T-helper 1 cell treated with Interleukin-12 subunit alpha and Interleukin-12 subunit beta and Interleukin-4 antibody, amounts not matched to agents 30 μg/mL and 1 μg/mL, for 36 hours (primary cell): ENCODE results near the gene SPRR2D.
"Not testable (repeated sequence)": the region's sequence is repeated elsewhere in the genome, so short reads cannot be mapped to it uniquely, and the experiment has no call there.

Experiments used
- H3K27ac Mint-ChIP-seq: one replicate; pipeline ENCODE4 v1.8.0; 2021; ENCODE audit warnings: mild to moderate bottlenecking, mixed read lengths
- H3K27me3 Mint-ChIP-seq: one replicate; pipeline ENCODE4 v1.8.0; 2021; ENCODE audit warnings: low read depth, mixed read lengths
- H3K36me3 Mint-ChIP-seq: one replicate; pipeline ENCODE4 v1.8.0; 2021; ENCODE audit warnings: low read depth, mixed read lengths
- H3K4me1 Mint-ChIP-seq: one replicate; pipeline ENCODE4 v1.8.0; 2021; ENCODE audit warnings: low read depth, mixed read lengths
- H3K4me3 Mint-ChIP-seq: one replicate; pipeline ENCODE4 v1.8.0; 2021; ENCODE audit warnings: mild to moderate bottlenecking, moderate library complexity, mixed read lengths
- H3K9me3 Mint-ChIP-seq: one replicate; pipeline ENCODE4 v1.8.0; 2021; ENCODE audit warnings: mixed read lengths

Gene SPRR2D

DNA sequence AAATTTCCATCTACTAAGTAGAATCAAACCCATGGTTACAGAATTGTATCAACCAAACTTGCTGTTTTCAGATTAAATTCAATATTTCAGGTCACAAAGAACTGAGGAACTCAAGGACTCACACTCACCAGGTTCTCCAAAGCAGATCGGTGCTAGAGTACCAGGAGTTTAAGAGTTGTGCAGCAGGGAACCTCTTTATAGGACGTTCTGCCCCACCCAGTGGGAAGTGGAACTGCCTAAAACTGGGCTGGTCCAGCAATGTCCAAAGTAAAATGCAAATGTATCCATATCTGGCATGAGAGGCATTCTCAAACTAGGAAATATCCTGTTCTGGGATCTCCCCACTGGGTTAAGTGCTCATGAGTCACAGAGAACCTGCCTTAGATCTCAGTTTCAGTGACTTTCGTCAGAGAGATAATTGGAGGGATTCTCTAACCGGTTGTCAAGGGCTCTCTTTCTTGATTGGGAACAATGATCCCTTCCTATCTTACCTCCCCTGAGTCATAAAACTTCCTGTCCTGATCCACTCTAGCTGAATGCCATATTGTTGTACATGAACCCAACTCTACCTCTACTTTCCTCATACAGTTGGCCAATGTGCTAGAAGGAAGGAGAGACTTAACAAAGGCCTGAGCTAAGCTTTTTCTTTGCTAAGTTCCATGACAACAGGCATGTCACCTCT lies at the start of gene SPRR2D:
TSS of gene SPRR2D (minus strand) at position 171 of the 682 bp plus-strand sequence. CDS start 774 bp downstream, outside the sequence.
- no peaks in the 10 kb centered on the region for H3K9me3 Mint-ChIP-seq
- no peak within 1 kb of the TSS for H3K4me3 Mint-ChIP-seq
- peaks cover 22% of the 10 kb centered on the region for H3K27me3 Mint-ChIP-seq

DNA sequence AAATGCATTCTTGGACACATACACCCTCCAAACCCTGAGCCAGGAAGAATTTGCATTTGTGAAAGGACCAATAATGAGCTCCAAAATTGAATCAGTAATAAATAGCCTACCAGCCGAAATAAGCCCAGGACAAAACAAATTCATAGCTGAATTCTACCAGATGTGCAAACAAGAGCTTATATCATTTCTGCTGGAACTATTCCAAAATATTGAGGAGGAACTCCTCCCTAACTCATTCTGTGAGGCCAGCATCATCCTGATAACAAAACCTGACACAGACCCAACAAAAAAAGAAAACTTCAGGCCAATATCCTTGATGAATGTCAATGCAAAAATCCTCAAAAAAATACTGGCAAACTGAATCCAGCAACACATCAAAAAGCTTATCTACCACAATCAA lies 46.7 kb upstream of the SPRR2D start:
- H3K9me3 Mint-ChIP-seq = no peaks in the 10 kb centered on the region

More for the DNA sequence above, at the start of gene SPRR2D:
- Mint-ChIP-seq H3K27ac (no peak within 1 kb of the TSS), H3K36me3 (no peaks in the 10 kb centered on the region), H3K4me1 (no peaks in the 10 kb centered on the region)

DNA sequence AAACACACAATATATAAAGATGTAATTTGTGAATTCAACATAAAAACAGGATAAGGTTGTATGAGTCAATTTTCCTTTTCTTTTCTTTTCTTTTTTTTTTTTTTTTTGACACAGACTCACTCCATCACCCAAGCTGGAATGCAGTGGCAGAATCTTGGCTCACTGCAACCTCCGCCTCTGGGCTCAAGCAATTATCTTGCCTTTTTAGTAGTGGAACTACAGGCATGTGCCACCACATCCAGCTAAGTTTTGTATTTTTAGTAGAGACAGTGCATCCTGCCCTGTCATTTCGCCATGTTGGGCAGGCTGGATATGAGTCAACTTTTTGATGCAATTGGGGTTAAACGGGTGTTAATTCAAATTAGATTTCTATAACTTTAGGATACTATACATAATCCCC lies 40.8 kb upstream of the SPRR2D start:
- Mint-ChIP-seq H3K27me3 (peaks cover 6% of the 10 kb centered on the region), H3K9me3 (peaks cover 8% of the 10 kb centered on the region), H3K27ac (no peak overlapping the region)

More for the DNA sequence above, 46.7 kb upstream of the SPRR2D start:
- Mint-ChIP-seq H3K27ac (no peak overlapping the region), H3K4me3 (no peak overlapping the region), H3K36me3 (no peaks in the 10 kb centered on the region), H3K27me3 (peaks cover 3% of the 10 kb centered on the region), H3K4me1 (no peaks in the 10 kb centered on the region)

DNA sequence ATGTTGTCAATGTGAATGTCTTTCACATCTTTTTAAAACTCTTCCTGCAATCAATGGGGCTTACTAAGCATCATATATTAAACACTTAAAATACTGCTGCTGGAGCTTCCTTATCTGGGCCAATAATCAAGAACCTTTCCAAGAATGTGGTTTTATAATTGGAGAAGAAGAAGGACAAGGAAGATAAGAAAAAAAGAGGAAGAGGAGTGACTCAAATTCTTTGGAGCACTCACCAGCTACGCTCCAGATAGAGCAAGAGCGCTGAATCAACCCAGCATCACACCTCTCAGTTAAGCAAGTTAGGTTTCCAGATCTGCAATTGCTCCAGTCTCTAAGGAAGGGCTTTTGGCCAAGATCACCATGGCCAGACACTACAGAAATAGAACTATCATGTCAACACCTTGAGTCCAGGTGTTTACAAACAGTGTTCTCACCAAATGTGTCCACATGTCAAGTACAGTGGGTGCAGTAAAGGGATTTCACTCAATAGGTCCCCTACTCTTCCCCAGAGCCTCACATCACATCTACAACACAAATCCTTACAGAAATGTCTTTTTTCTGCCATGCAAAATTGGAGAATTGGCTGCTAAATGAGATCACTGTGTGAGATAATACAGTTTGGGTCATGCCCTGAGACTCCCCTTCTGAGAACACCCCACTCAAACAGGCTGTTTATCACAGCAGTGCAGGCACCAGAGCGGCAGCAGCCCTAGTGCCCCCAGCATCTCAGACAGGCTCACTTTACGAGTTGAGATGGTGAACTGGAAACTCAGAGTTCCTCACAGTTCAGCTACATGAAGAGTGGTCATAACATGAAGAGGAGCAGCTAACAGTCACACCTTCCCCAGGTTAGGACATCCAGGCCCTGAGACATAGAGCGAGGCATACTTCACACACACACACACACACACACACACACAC lies 32.1 kb upstream of the SPRR2D start:
- peaks cover 4% of the 10 kb centered on the region for H3K27me3 Mint-ChIP-seq
- no peaks in the 10 kb centered on the region for H3K4me1 Mint-ChIP-seq
- H3K9me3 Mint-ChIP-seq = no peaks in the 10 kb centered on the region
- H3K4me3 Mint-ChIP-seq = no peak overlapping the region
- H3K27ac Mint-ChIP-seq = no peak overlapping the region
- H3K36me3 Mint-ChIP-seq = no peaks in the 10 kb centered on the region

More for the DNA sequence above, 40.8 kb upstream of the SPRR2D start:
- H3K36me3 Mint-ChIP-seq = no peaks in the 10 kb centered on the region
- no peak overlapping the region for H3K4me3 Mint-ChIP-seq
- H3K4me1 Mint-ChIP-seq = no peaks in the 10 kb centered on the region

DNA sequence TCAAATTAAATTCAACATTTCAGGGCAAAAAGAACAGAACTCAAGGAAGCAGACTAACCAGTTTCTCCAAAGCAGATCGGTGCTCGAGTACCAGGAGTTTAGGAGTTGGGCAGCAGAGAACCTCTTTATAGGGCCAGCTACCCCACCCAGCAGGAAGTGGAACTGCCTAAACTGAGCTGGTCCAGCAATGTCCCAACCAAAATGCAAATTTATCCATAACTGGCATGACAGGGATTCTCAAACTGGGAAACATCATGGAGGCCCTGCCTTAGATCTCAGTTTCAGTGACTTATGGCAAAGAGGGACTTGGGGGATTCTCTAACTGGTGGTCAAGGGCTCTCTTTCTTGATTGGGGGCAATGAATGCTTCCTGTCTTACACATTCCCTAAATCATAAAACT lies 30.6 kb upstream of the SPRR2D start, which contains the start of gene SPRR2B:
TSS of gene SPRR2B (minus strand) at position 101 of the 400 bp plus-strand sequence. CDS start 772 bp downstream, outside the sequence.
- Mint-ChIP-seq H3K9me3 (no peaks in the 10 kb centered on the region), H3K36me3 (no peaks in the 10 kb centered on the region), H3K4me1 (no peaks in the 10 kb centered on the region), H3K4me3 (no peak within 1 kb of the TSS), H3K27ac (no peak within 1 kb of the TSS), H3K27me3 (peaks cover 6% of the 10 kb centered on the region)

DNA sequence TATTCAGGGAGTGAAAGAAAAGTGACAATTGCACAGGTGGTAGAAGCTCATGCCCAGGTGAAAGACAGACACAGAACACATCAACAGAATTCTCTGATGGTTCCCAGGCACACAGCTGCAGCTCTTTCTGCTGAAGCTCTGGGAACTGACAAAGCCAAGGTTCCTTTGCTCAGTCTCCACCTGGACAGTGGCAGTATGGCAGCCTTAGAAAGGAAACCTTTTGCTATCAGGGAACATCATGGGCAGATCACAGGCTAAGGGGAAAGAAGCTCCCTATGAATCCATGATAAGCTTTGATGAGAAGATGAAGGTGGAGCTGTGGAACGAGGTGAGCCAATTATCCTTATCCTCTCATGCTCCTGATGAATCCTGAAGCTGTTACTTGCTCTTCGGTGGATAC lies 29.3 kb upstream of the SPRR2D start:
- Mint-ChIP-seq H3K27ac (no peak overlapping the region), H3K36me3 (no peaks in the 10 kb centered on the region), H3K27me3 (peaks cover 6% of the 10 kb centered on the region), H3K4me1 (no peaks in the 10 kb centered on the region), H3K9me3 (no peaks in the 10 kb centered on the region), H3K4me3 (no peak overlapping the region)

DNA sequence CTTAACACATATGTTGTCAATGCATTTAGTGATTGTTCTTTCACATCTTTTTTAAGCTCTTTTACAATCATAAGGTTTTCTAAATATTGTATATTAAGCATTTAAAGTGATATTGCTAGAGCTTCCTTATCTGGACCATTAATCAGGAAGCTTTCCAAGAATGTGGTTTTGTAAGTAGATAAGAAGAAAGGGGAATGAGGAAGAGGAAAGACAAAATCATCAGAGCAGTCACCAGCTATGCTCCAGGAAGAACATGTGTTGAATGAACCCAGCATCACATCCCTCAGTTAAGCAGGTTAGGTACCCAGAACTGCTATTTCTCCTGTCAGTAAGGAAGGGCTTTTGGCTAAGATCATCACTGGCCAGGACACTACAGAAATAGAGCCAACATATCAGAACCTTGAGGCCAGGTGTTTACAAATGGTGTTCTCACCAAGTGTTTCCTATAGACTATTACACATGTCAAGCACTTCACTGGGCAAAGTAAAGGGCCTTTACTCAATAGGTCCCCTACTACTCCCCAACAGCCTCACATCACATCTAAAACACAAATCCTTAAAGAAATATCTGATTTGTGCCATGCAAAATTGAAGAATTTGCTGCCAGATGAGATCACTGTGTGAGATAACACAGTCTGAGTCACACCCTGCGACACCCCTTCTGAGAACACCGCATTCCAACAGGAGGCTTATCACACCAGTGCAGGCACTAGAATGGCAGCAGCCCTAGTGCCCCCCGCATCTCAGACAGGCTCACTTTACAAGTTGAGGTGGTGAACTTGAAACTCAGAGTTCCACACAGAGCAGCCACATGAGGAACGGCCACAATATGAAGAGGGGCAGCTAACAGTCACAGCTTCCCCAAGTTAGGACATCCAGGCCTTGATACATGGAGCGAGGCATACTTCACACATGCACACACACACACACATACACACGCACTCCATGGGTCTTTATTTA lies 18.2 kb upstream of the SPRR2D start:
- Mint-ChIP-seq H3K27me3 (peaks cover 20% of the 10 kb centered on the region), H3K4me3 (no peak overlapping the region), H3K36me3 (no peaks in the 10 kb centered on the region)

DNA sequence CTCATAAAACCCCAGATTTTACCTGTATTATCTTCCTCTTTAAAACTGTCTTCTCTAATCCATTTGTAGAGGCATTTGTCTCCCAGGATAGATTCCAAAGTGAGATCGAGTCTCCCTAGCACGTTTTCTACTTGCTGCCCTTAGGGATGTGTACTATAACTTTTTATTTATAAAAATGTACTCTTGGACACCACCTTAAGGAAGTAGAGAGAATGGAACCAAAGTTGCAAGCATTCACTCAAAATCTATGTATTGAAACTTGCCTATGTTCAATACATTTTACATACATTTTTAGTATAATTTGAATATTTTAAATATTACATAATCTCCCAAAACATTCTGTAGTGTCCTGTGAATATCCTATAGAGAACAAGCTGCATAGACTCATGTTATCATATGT lies 17.2 kb upstream of the SPRR2D start:
- H3K4me1 Mint-ChIP-seq = no peaks in the 10 kb centered on the region
- no peaks in the 10 kb centered on the region for H3K36me3 Mint-ChIP-seq
- H3K4me3 Mint-ChIP-seq = no peak overlapping the region
- H3K9me3 Mint-ChIP-seq = no peaks in the 10 kb centered on the region
- peaks cover 20% of the 10 kb centered on the region for H3K27me3 Mint-ChIP-seq
- H3K27ac Mint-ChIP-seq = no peak overlapping the region

More for the DNA sequence above, 18.2 kb upstream of the SPRR2D start:
- Mint-ChIP-seq H3K9me3 (no peaks in the 10 kb centered on the region), H3K4me1 (no peaks in the 10 kb centered on the region), H3K27ac (no peak overlapping the region)

DNA sequence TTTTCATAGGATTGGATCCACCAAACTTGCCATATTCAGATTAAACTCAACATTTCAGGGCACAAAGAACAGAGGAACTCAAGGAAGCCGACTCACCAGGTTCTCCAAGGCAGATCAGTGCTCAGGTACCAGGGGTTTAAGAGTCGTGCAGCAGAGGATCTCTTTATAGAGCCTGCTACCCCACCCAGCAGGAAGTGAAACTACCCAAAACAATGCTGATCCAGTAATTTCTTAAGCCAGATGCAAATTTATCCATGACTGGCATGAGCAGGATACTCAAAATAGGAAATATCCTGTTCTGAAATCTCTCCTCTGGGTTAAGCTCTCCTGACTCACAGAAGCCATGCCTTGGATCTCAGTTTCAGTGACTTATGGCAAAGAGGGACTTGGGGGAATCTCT lies 16.5 kb upstream of the SPRR2D start, which contains the start of gene SPRR2A:
TSS of gene SPRR2A (minus strand) at position 138 of the 400 bp plus-strand sequence. CDS start 777 bp downstream, outside the sequence.
- H3K27me3 Mint-ChIP-seq = peaks cover 20% of the 10 kb centered on the region

DNA sequence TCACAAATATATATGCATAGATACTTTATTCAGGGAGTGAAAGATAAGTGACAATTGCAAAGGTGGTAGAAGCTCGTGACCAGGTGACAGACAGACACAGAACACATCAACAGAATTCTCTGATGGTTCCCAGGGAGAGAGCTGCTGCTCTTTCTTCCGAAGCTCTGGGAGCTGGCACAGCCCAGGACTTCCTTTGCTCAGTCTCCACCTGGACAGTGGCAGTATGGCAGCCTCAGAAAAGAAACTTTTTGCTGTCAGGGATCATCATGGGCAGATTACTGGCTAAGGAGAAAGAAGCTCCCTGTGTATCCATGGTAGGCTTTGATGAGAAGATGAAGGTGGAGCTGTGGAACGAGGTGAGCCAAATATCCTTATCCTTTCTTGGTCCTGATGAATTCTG lies 15.2 kb upstream of the SPRR2D start:
- H3K9me3 Mint-ChIP-seq, H3K4me1 Mint-ChIP-seq, H3K4me3 Mint-ChIP-seq, H3K27ac Mint-ChIP-seq, H3K36me3 Mint-ChIP-seq: not testable (repeated sequence)
- peaks cover 20% of the 10 kb centered on the region for H3K27me3 Mint-ChIP-seq

More for the DNA sequence above, 16.5 kb upstream of the SPRR2D start, which contains the start of gene SPRR2A:
- no peak within 1 kb of the TSS for H3K27ac Mint-ChIP-seq
- H3K4me3 Mint-ChIP-seq = no peak within 1 kb of the TSS
- no peaks in the 10 kb centered on the region for H3K9me3 Mint-ChIP-seq
- no peaks in the 10 kb centered on the region for H3K36me3 Mint-ChIP-seq
- no peaks in the 10 kb centered on the region for H3K4me1 Mint-ChIP-seq

DNA sequence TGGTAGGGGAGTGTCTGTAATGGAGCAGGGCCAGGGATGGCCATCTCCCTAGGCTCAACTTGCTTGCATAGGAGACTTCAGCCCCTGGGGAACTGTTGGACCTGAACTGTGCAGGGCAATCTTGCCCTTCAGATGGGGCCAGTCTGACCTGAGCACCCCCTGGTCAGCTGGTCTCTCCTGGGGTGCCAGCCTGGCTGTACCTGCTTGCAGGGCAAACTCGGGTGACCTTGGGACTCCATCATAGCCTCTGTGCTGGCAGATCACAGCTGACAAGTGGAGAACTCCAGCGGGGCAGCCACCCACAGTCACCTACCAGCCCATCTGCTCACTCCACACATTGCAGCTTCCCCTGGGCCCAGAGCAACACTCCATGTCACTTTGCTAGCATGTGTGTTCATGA lies 8.3 kb upstream of the SPRR2D start:
- peaks cover 6% of the 10 kb centered on the region for H3K27me3 Mint-ChIP-seq
- H3K36me3 Mint-ChIP-seq = no peaks in the 10 kb centered on the region
- no peaks in the 10 kb centered on the region for H3K9me3 Mint-ChIP-seq
- no peaks in the 10 kb centered on the region for H3K4me1 Mint-ChIP-seq
- H3K4me3 Mint-ChIP-seq = no peak overlapping the region
- H3K27ac Mint-ChIP-seq = no peak overlapping the region

DNA sequence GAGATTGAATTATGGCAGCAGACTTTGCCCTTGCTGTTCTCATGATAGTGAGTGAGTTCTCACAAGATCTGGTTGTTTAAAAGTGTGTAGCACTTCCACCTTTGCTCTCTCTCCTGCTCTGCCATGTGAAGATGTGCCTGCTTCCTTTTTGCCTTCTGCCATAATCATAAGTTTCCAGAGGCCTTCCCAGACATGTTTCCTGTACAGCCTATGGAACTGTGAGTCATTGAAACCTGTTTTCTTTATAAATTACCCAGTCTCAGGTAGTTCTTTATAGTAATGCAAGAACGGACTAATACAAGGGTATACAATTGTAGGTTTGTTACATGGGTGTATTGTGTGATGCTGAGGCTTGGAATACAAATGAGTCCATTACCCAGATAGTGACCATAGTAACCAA lies 5.7 kb downstream of the SPRR2D start:
- no peaks in the 10 kb centered on the region for H3K9me3 Mint-ChIP-seq
- H3K27ac Mint-ChIP-seq = no peak overlapping the region
- H3K4me1 Mint-ChIP-seq = no peaks in the 10 kb centered on the region
- H3K4me3 Mint-ChIP-seq = no peak overlapping the region
- peaks cover 5% of the 10 kb centered on the region for H3K27me3 Mint-ChIP-seq
- no peaks in the 10 kb centered on the region for H3K36me3 Mint-ChIP-seq

DNA sequence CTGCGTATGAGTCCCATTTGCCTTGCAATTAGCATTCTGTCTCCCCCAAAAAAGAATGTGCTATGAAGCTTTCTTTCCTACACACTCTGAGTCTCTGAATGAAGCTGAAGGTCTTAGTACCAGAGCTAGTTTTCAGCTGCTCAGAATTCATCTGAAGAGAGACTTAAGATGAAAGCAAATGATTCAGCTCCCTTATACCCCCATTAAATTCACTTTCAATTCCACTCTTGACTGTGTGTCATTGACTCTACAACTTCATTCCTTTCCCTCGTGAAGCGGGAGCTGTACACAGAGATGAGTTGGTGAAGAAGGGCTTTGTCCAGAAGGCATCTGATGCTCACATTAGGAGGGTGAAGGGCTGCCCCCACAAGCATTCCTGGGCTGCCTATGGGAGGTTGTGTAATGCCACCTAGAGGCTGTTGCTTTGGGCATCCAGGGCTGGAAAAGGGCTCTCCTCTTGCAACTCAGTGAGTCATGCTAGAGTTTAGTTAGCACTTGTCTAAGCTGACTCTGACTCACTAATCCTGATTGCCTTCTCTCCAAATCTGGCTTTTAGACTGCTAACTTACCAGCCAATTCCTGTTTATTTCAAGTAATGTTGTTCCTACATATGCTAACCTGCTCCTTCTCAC lies 8.1 kb downstream of the SPRR2D start:
- Mint-ChIP-seq H3K36me3 (no peaks in the 10 kb centered on the region), H3K4me1 (no peaks in the 10 kb centered on the region), H3K9me3 (no peaks in the 10 kb centered on the region), H3K27ac (no peak overlapping the region), H3K27me3 (peaks cover 5% of the 10 kb centered on the region), H3K4me3 (no peak overlapping the region)
